HEK293 (cell line): Measurements from ENCODE around the gene ATP6V1F.
A peak's percentile ranks its signal among the peaks of the same experiment; 100 is the strongest.

Source experiments
- CTCF ChIA-PET: fragments of 350-600 bp; formaldehyde crosslinking; extraction: SDS; loops from one replicate; lab custom pipeline; 2021; ENCODE audit warnings: antibody characterized with exemption; lab: Yijun Ruan, JAX
- POLR2A ChIA-PET: fragments of 300-600 bp; formaldehyde crosslinking; extraction: SDS; loops from one replicate; lab custom pipeline; 2020; ENCODE audit warnings: antibody characterized with exemption, inconsistent platforms; lab: Yijun Ruan, JAX
- H3K27ac ChIP-seq: fragments of 200-500 bp; sonication (Bioruptor generic); 2 replicates; pipeline ENCODE4 v1.5.1; 2014; ENCODE audit warnings: low read depth, low read length, control low read depth, inconsistent platforms; ENCODE audit errors: extremely low read depth
- H3K36me3 ChIP-seq, 2 experiments: fragments of 200-500 bp in 1 of 2; sonication (Bioruptor generic) in 1 of 2; 1 replicate in 1 of 2; 2 replicates in 1 of 2; pipeline ENCODE4 v1.5.1; 2014 to 2017; ENCODE audit warnings: inconsistent platforms in 2 of 2, low read length in 2 of 2; ENCODE audit not compliant: control insufficient read depth in 2 of 2, insufficient read depth in 1 of 2
- H3K4me1 ChIP-seq: fragments of 200-500 bp; sonication (Bioruptor generic); 2 replicates; pipeline ENCODE4 v1.5.1; 2014; ENCODE audit warnings: mild to moderate bottlenecking, low read length, inconsistent platforms; ENCODE audit not compliant: control insufficient read depth, insufficient read depth
- H3K4me3 ChIP-seq: 2 replicates; pipeline ENCODE4 v1.5.1; 2011; ENCODE audit warnings: low read depth, mild to moderate bottlenecking, control low read depth, low read length, moderate library complexity
- H3K9me3 ChIP-seq: fragments of 200-500 bp; sonication (Bioruptor generic); 2 replicates; pipeline ENCODE4 v1.5.1; 2014; ENCODE audit warnings: low read depth, low read length, inconsistent platforms; ENCODE audit not compliant: control insufficient read depth, insufficient read depth
- BCL11B ChIP-seq: fragments of 450-650 bp; formaldehyde crosslinking; IDR thresholded peaks from 2 replicates; pipeline ENCODE4 v1.5.1; 2016; ENCODE audit warnings: low read depth, missing biosample characterization, missing genetic modification characterization
- GLI4 ChIP-seq: fragments of 450-650 bp; formaldehyde crosslinking; IDR thresholded peaks from 2 replicates; pipeline ENCODE4 v1.5.1; 2016; ENCODE audit warnings: missing biosample characterization, missing genetic modification characterization
- PRDM1 ChIP-seq: fragments of 450-650 bp; formaldehyde crosslinking; IDR thresholded peaks from 2 replicates; pipeline ENCODE4; 2016; ENCODE audit warnings: missing biosample characterization, missing genetic modification characterization
- SP2 ChIP-seq: fragments of 450-650 bp; formaldehyde crosslinking; IDR thresholded peaks from 2 replicates; pipeline ENCODE4 v1.5.1; 2016; ENCODE audit warnings: missing biosample characterization, missing genetic modification characterization
- ZBTB7A ChIP-seq: fragments of 450-650 bp; formaldehyde crosslinking; IDR thresholded peaks from 2 replicates; pipeline ENCODE4 v1.5.1; 2016; ENCODE audit warnings: low read depth, missing biosample characterization, missing genetic modification characterization
- ZNF146 ChIP-seq: fragments of 450-650 bp; formaldehyde crosslinking; IDR thresholded peaks from 2 replicates; pipeline ENCODE4 v1.5.1; 2016; ENCODE audit warnings: missing biosample characterization, missing genetic modification characterization
- ZNF16 ChIP-seq: fragments of 450-650 bp; formaldehyde crosslinking; IDR thresholded peaks from 2 replicates; pipeline ENCODE4 v1.5.1; 2016; ENCODE audit warnings: low read depth, missing biosample characterization, missing genetic modification characterization
- ZNF266 ChIP-seq: fragments of 450-650 bp; formaldehyde crosslinking; IDR thresholded peaks from 2 replicates; pipeline ENCODE4 v1.5.1; 2016; ENCODE audit warnings: missing biosample characterization, missing genetic modification characterization, low read depth
- ZNF292 ChIP-seq: fragments of 450-650 bp; formaldehyde crosslinking; IDR thresholded peaks from 2 replicates; pipeline ENCODE4 v1.5.1; 2016; ENCODE audit warnings: low read depth, missing biosample characterization, missing genetic modification characterization, borderline replicate concordance
- ZNF391 ChIP-seq: fragments of 450-650 bp; formaldehyde crosslinking; IDR thresholded peaks from 2 replicates; pipeline ENCODE4 v1.5.1; 2016; ENCODE audit warnings: low read depth, missing biosample characterization, missing genetic modification characterization, borderline replicate concordance
- ZNF521 ChIP-seq: fragments of 450-650 bp; formaldehyde crosslinking; IDR thresholded peaks from 2 replicates; pipeline ENCODE4 v1.5.1; 2017; ENCODE audit warnings: missing biosample characterization, mild to moderate bottlenecking, missing genetic modification characterization
- ZNF600 ChIP-seq: fragments of 450-650 bp; formaldehyde crosslinking; IDR thresholded peaks from 2 replicates; pipeline ENCODE4 v1.5.1; 2016; ENCODE audit warnings: missing biosample characterization, missing genetic modification characterization
- ZNF670 ChIP-seq: fragments of 450-650 bp; formaldehyde crosslinking; IDR thresholded peaks from 2 replicates; pipeline ENCODE4 v1.5.1; 2016; ENCODE audit warnings: missing biosample characterization, missing genetic modification characterization, low read depth
- ZNF701 ChIP-seq: fragments of 450-650 bp; formaldehyde crosslinking; IDR thresholded peaks from 2 replicates; pipeline ENCODE4 v1.5.1; 2016; ENCODE audit warnings: missing biosample characterization, missing genetic modification characterization
- ZNF747 ChIP-seq: fragments of 450-650 bp; formaldehyde crosslinking; IDR thresholded peaks from 2 replicates; pipeline ENCODE4 v1.5.1; 2016; ENCODE audit warnings: missing biosample characterization, missing genetic modification characterization
- ZNF830 ChIP-seq: fragments of 450-650 bp; IDR thresholded peaks from 2 replicates; pipeline ENCODE4 v1.5.0; 2018; ENCODE audit warnings: missing biosample characterization, missing genetic modification characterization, low read depth, mild to moderate bottlenecking, moderate library complexity
- TF ChIP-seq, protein P1 (sequence below): fragments of 450-650 bp; formaldehyde crosslinking; IDR thresholded peaks from 2 replicates; pipeline ENCODE4 v1.5.1; 2016; ENCODE audit warnings: missing biosample characterization, missing genetic modification characterization
- TF ChIP-seq, protein P2 (sequence below): fragments of 450-650 bp; formaldehyde crosslinking; IDR thresholded peaks from 2 replicates; pipeline ENCODE4 v1.5.1; 2016; ENCODE audit warnings: missing biosample characterization, missing genetic modification characterization
- TF ChIP-seq, protein P3 (sequence below): fragments of 450-650 bp; formaldehyde crosslinking; IDR thresholded peaks from 2 replicates; pipeline ENCODE4 v1.5.1; 2016; ENCODE audit warnings: missing biosample characterization, missing genetic modification characterization
- TF ChIP-seq, protein P4 (sequence below): fragments of 450-650 bp; formaldehyde crosslinking; IDR thresholded peaks from 2 replicates; pipeline ENCODE4 v1.5.1; 2017; ENCODE audit warnings: missing biosample characterization, missing genetic modification characterization
- TF ChIP-seq, protein P5 (sequence below): fragments of 450-650 bp; formaldehyde crosslinking; IDR thresholded peaks from 2 replicates; pipeline ENCODE4 v1.5.1; 2016; ENCODE audit warnings: missing biosample characterization, missing genetic modification characterization

The ATP6V1F gene

DNA sequence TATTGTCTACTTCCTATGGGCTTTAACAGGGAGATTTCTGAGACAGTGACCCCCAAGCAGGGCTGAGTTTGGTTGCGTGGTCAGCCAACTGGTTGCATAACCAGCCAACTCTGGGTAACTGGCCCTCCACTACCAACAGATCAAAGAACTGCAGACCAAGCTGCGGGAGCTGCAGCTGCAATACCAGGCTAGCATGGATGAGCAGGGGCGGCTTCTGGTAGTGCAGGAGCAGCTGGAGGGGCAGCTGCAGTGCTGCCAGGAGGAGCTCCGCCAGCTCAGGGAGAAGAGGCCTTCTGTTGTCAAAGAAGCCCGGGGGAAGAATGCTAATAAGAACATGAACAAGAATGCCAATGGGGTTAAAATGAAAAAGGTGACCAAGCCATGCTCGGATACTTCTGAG lies 48.2 kb upstream of the ATP6V1F start (continued):
- TF ChIP-seq, protein P1, sequence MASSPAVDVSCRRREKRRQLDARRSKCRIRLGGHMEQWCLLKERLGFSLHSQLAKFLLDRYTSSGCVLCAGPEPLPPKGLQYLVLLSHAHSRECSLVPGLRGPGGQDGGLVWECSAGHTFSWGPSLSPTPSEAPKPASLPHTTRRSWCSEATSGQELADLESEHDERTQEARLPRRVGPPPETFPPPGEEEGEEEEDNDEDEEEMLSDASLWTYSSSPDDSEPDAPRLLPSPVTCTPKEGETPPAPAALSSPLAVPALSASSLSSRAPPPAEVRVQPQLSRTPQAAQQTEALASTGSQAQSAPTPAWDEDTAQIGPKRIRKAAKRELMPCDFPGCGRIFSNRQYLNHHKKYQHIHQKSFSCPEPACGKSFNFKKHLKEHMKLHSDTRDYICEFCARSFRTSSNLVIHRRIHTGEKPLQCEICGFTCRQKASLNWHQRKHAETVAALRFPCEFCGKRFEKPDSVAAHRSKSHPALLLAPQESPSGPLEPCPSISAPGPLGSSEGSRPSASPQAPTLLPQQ (tag by site-specific recombination): no peak
- TF ChIP-seq, protein P2, sequence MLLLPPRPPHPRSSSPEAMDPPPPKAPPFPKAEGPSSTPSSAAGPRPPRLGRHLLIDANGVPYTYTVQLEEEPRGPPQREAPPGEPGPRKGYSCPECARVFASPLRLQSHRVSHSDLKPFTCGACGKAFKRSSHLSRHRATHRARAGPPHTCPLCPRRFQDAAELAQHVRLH (tag by site-specific recombination): no peak
- TF ChIP-seq ZNF266 (tag by site-specific recombination) (no peak), ZNF670 (no peak)
- TF ChIP-seq, protein P3, sequence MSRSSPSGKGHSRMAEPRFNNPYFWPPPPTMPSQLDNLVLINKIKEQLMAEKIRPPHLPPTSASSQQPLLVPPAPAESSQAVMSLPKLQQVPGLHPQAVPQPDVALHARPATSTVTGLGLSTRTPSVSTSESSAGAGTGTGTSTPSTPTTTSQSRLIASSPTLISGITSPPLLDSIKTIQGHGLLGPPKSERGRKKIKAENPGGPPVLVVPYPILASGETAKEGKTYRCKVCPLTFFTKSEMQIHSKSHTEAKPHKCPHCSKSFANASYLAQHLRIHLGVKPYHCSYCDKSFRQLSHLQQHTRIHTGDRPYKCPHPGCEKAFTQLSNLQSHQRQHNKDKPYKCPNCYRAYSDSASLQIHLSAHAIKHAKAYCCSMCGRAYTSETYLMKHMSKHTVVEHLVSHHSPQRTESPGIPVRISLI (tag by site-specific recombination): no peak

DNA sequence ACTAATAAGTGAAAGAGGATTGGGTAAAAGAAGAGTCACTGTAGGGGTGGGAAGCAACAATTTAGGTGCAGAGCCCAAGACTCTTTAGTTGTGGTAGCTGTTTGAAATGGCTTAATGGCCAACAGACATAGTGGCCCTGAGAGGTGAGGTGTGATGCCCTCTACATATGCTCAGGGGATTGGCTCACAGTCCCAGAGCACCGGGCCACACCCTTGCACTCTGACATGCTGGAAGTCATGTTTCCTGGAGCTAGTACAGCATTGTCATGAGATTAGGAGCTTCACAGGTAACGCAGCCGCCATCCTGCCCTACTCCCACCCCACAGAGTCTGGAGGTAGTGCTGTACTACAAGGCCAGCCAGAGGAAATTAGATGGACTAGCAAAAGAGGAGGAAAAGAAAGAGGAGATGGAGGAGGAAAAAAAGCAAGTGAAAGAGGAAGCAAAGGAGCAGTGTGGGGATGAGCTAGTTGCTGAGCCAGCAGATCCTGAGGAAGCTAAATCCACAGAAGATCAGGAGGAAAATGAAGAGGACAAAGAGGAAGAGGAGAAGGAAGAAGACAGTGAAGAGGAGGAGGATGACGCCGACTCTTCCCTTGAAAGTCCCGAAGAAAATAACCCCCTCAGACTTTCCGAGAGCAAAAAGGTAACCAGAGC lies 47.2 kb upstream of the ATP6V1F start:
- H3K9me3 ChIP-seq: no peaks in the 10 kb centered on the region
- no peak overlapping the region for H3K27ac ChIP-seq
- no peak overlapping the region for H3K4me3 ChIP-seq
- ChIA-PET POLR2A (no interaction called here), CTCF (no interaction called here)
- no peaks in the 10 kb centered on the region for H3K4me1 ChIP-seq
- H3K36me3 ChIP-seq: peaks cover 0 to 10% of the 10 kb centered on the region in 2 experiments; a peak in 1 of 3 replicates
- TF ChIP-seq PRDM1 (tag by site-specific recombination) (0 out of 2 replicates have a peak, but pooled peaks have one; percentile 0), ZNF747 (tag by site-specific recombination) (no peak)

DNA sequence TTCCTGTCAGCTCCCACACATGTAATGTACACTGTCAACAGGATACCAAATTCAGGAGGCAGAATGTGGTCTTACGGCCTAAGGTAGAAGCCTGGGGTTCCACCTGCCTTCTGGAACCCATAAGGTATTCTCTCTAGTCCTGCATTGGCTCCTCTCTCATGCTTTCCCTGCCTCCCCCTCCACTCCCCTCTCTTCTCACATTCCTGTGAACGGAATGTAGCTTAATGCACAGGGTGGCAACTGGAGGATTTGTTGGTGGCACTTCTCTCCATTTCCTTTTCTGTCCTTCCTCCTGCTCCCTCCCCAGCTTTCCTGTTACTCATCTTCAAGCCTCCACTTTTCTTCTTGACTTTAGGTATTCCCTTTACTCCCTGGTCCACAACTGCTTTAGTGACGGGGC lies 44.0 kb upstream of the ATP6V1F start:
- ChIA-PET POLR2A (no interaction called here), CTCF (interaction anchor here (0.6 to 1.5 kb wide), 4 partner anchors 12 to 65 kb away, joined by 3 to 4 read pairs (median 4); no protein-coding TSS in a partner anchor)
- TF ChIP-seq BCL11B (tag by site-specific recombination) (no peak), ZNF600 (tag by site-specific recombination) (no peak), ZBTB7A (tag by site-specific recombination) (no peak), ZNF292 (tag by site-specific recombination) (no peak), ZNF701 (no peak), ZNF16 (tag by site-specific recombination) (no peak), ZNF830 (no peak), GLI4 (no peak), ZNF521 (tag by site-specific recombination) (no peak), ZNF391 (no peak), ZNF146 (tag by site-specific recombination) (no peak), SP2 (no peak)
- TF ChIP-seq, protein P4, sequence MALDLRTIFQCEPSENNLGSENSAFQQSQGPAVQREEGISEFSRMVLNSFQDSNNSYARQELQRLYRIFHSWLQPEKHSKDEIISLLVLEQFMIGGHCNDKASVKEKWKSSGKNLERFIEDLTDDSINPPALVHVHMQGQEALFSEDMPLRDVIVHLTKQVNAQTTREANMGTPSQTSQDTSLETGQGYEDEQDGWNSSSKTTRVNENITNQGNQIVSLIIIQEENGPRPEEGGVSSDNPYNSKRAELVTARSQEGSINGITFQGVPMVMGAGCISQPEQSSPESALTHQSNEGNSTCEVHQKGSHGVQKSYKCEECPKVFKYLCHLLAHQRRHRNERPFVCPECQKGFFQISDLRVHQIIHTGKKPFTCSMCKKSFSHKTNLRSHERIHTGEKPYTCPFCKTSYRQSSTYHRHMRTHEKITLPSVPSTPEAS (tag by site-specific recombination): no peak
- TF ChIP-seq, protein P1 (tag by site-specific recombination): no peak
- TF ChIP-seq, protein P5, sequence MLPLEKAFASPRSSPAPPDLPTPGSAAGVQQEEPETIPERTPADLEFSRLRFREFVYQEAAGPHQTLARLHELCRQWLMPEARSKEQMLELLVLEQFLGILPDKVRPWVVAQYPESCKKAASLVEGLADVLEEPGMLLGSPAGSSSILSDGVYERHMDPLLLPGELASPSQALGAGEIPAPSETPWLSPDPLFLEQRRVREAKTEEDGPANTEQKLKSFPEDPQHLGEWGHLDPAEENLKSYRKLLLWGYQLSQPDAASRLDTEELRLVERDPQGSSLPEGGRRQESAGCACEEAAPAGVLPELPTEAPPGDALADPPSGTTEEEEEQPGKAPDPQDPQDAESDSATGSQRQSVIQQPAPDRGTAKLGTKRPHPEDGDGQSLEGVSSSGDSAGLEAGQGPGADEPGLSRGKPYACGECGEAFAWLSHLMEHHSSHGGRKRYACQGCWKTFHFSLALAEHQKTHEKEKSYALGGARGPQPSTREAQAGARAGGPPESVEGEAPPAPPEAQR (tag by site-specific recombination): no peak
- TF ChIP-seq, protein P3 (tag by site-specific recombination): no peak
- Histone ChIP-seq H3K4me1 (no peaks in the 10 kb centered on the region), H3K36me3 (no peaks in the 10 kb centered on the region), H3K4me3 (no peak overlapping the region), H3K9me3 (no peaks in the 10 kb centered on the region), H3K27ac (no peak overlapping the region)
